Liver (tissue), 3 donors: ENCODE results near the gene FAM72B.
"Not testable (repeated sequence)": the region's sequence is repeated elsewhere in the genome, so short reads cannot be mapped to it uniquely, and the experiment has no call there.

Experiments
- ATF3 ChIP-seq: IDR thresholded peaks from 2 replicates; pipeline ENCODE4 v1.6.1; 2016; ENCODE audit warnings: antibody characterized with exemption
- GABPA ChIP-seq, 2 donors: IDR thresholded peaks in 1 of 2; conservative IDR thresholded peaks in 1 of 2; 2 replicates each; pipeline ENCODE4 v1.6.1; 2016; ENCODE audit warnings: antibody characterized with exemption in 2 of 2, mild to moderate bottlenecking in 1 of 2, moderate library complexity in 1 of 2
- HNF4A ChIP-seq, 2 donors: conservative IDR thresholded peaks; 2 replicates each; pipeline ENCODE4 v1.6.1; 2016; ENCODE audit warnings: antibody characterized with exemption in 2 of 2, mild to moderate bottlenecking in 2 of 2
- JUND ChIP-seq, 2 donors: IDR thresholded peaks; 2 replicates each; pipeline ENCODE4 v1.6.1; 2016; ENCODE audit warnings: antibody characterized with exemption in 2 of 2
- MAX ChIP-seq: IDR thresholded peaks from 2 replicates; pipeline ENCODE4 v1.6.1; 2016; ENCODE audit warnings: antibody characterized with exemption
- NR2F2 ChIP-seq: IDR thresholded peaks from 2 replicates; pipeline ENCODE4 v1.6.1; 2016; ENCODE audit warnings: antibody characterized with exemption
- RAD21 ChIP-seq, 2 donors: IDR thresholded peaks; 2 replicates each; pipeline ENCODE4 v1.6.1; 2016; ENCODE audit warnings: antibody characterized with exemption in 2 of 2, mild to moderate bottlenecking in 2 of 2
- RXRA ChIP-seq, 2 donors: IDR thresholded peaks; 2 replicates each; pipeline ENCODE4 v1.6.1; 2017 to 2018; ENCODE audit warnings: antibody characterized with exemption in 2 of 2, mild to moderate bottlenecking in 1 of 2
- SP1 ChIP-seq: IDR thresholded peaks from 2 replicates; pipeline ENCODE4 v1.6.1; 2018; ENCODE audit warnings: antibody characterized with exemption, mild to moderate bottlenecking
- TAF1 ChIP-seq: conservative IDR thresholded peaks from 2 replicates; pipeline ENCODE4 v1.6.1; 2016; ENCODE audit warnings: antibody characterized with exemption, mild to moderate bottlenecking
- TF ChIP-seq, protein P1 (sequence below): fragments of 150-350 bp; IDR thresholded peaks from 2 replicates; pipeline ENCODE4 v1.5.1; 2017; ENCODE audit warnings: improper control_type of control experiment, low read depth, low read length; ENCODE audit not compliant: missing input control
- TF ChIP-seq, protein P2 (sequence below): IDR thresholded peaks from 2 replicates; pipeline ENCODE4 v1.6.1; 2016; ENCODE audit warnings: antibody characterized with exemption, mild to moderate bottlenecking
- donor health status: healthy.
- donor health status: healthy.

DNA sequence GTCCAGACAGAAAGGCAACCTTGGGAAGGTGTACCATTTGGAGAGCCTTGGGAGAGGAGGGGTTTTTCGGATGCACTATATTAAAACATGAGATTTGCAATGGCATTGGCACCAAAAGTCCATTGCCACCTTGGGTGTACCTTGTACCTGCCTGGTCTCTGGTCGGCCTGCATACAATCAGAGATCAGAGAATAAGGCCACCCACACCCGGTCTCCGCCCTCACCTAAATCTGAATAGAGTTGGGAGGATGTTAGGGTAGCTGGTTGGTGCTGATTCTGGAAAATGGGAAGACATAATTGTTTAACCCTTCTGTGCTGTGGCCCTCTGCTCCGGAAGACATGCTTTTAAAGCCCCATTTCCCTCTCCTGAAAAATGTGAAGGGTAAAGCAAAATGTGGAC lies 3.8 kb upstream of the FAM72B start:
- TF ChIP-seq, protein P1, sequence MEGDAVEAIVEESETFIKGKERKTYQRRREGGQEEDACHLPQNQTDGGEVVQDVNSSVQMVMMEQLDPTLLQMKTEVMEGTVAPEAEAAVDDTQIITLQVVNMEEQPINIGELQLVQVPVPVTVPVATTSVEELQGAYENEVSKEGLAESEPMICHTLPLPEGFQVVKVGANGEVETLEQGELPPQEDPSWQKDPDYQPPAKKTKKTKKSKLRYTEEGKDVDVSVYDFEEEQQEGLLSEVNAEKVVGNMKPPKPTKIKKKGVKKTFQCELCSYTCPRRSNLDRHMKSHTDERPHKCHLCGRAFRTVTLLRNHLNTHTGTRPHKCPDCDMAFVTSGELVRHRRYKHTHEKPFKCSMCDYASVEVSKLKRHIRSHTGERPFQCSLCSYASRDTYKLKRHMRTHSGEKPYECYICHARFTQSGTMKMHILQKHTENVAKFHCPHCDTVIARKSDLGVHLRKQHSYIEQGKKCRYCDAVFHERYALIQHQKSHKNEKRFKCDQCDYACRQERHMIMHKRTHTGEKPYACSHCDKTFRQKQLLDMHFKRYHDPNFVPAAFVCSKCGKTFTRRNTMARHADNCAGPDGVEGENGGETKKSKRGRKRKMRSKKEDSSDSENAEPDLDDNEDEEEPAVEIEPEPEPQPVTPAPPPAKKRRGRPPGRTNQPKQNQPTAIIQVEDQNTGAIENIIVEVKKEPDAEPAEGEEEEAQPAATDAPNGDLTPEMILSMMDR = not testable (repeated sequence)
- TF ChIP-seq MAX; TAF1; NR2F2; RAD21 (IDR thresholded peaks at IDR 0.05); JUND (IDR thresholded peaks at IDR 0.05); GABPA (IDR thresholded peaks at IDR 0.05 in 1 of 2, conservative IDR thresholded peaks at IDR 0.05 in 1 of 2); RXRA (IDR thresholded peaks at IDR 0.05); HNF4A (conservative IDR thresholded peaks at IDR 0.05); ATF3; SP1: not testable (repeated sequence)
- TF ChIP-seq, protein P2, sequence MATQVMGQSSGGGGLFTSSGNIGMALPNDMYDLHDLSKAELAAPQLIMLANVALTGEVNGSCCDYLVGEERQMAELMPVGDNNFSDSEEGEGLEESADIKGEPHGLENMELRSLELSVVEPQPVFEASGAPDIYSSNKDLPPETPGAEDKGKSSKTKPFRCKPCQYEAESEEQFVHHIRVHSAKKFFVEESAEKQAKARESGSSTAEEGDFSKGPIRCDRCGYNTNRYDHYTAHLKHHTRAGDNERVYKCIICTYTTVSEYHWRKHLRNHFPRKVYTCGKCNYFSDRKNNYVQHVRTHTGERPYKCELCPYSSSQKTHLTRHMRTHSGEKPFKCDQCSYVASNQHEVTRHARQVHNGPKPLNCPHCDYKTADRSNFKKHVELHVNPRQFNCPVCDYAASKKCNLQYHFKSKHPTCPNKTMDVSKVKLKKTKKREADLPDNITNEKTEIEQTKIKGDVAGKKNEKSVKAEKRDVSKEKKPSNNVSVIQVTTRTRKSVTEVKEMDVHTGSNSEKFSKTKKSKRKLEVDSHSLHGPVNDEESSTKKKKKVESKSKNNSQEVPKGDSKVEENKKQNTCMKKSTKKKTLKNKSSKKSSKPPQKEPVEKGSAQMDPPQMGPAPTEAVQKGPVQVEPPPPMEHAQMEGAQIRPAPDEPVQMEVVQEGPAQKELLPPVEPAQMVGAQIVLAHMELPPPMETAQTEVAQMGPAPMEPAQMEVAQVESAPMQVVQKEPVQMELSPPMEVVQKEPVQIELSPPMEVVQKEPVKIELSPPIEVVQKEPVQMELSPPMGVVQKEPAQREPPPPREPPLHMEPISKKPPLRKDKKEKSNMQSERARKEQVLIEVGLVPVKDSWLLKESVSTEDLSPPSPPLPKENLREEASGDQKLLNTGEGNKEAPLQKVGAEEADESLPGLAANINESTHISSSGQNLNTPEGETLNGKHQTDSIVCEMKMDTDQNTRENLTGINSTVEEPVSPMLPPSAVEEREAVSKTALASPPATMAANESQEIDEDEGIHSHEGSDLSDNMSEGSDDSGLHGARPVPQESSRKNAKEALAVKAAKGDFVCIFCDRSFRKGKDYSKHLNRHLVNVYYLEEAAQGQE = not testable (repeated sequence)
